OCI-LY3 (cell line): Measurements from ENCODE around the gene OSBPL6.

Experiments
- H2AFZ ChIP-seq: fragments of 200-600, 300-600 bp; shearing (Covaris generic); 2 replicates; pipeline ENCODE4 v1.6.0; 2014; ENCODE audit warnings: antibody characterized with exemption, low read depth, low read length
- H3K27ac ChIP-seq: fragments of 200-600, 300-600 bp; sonication (generic); 2 replicates; pipeline ENCODE4 v1.5.1; 2014; ENCODE audit warnings: mild to moderate bottlenecking, low read length, moderate library complexity, mixed read lengths
- H3K27me3 ChIP-seq: fragments of 200-600, 300-600 bp; sonication (generic); 2 replicates; pipeline ENCODE4 v1.6.1; 2014; ENCODE audit warnings: low read depth, low read length, mixed read lengths
- H3K36me3 ChIP-seq: fragments of 200-600, 300-600 bp; sonication (generic); replicated peaks from 2 replicates; pipeline ENCODE3; 2014; ENCODE audit warnings: low read depth, low read length, mixed read lengths
- H3K4me1 ChIP-seq: fragments of 300-600, 200-600 bp; sonication (generic); 2 replicates; pipeline ENCODE4 v1.6.1; 2014; ENCODE audit warnings: low read length, mixed read lengths
- H3K4me2 ChIP-seq: fragments of 200-600, 300-600 bp; sonication (generic); 2 replicates; pipeline ENCODE4 v1.6.1; 2014; ENCODE audit warnings: low read length, mixed read lengths
- H3K4me3 ChIP-seq: fragments of 300-600, 200-600 bp; sonication (generic); 2 replicates; pipeline ENCODE4 v1.5.1; 2014; ENCODE audit warnings: antibody characterized with exemption, mild to moderate bottlenecking, low read length, moderate library complexity
- H3K79me2 ChIP-seq: fragments of 300-600, 200-600 bp; shearing (Covaris generic); 2 replicates; pipeline ENCODE4 v1.6.1; 2014; ENCODE audit warnings: mild to moderate bottlenecking, low read length, mixed read lengths
- H3K9ac ChIP-seq: fragments of 300-600, 200-600 bp; shearing (Covaris generic); 2 replicates; pipeline ENCODE4 v1.6.0; 2014; ENCODE audit warnings: mild to moderate bottlenecking, low read length, moderate library complexity
- H3K9me3 ChIP-seq: fragments of 200-600, 300-600 bp; shearing (Covaris generic); 2 replicates; pipeline ENCODE4 v1.6.1; 2014; ENCODE audit warnings: low read length, mixed read lengths; ENCODE audit not compliant: insufficient read depth
- H4K20me1 ChIP-seq: fragments of 200-600, 300-600 bp; sonication (generic); 2 replicates; pipeline ENCODE4 v1.6.1; 2016; ENCODE audit warnings: low read length, mixed read lengths; ENCODE audit not compliant: insufficient read depth
- EZH2phosphoT487 ChIP-seq: fragments of 200-600 bp; shearing (Covaris generic); IDR thresholded peaks from 2 replicates; pipeline ENCODE4 v1.6.1; 2018; ENCODE audit warnings: antibody characterized with exemption, mixed run types, low read depth
- TF ChIP-seq, protein P1 (sequence below): fragments of 200-600, 300-600 bp; sonication (generic); IDR thresholded peaks from 2 replicates; pipeline ENCODE4 v1.5.1; 2014; ENCODE audit warnings: antibody characterized with exemption, low read length, low read depth

OSBPL6 gene

DNA sequence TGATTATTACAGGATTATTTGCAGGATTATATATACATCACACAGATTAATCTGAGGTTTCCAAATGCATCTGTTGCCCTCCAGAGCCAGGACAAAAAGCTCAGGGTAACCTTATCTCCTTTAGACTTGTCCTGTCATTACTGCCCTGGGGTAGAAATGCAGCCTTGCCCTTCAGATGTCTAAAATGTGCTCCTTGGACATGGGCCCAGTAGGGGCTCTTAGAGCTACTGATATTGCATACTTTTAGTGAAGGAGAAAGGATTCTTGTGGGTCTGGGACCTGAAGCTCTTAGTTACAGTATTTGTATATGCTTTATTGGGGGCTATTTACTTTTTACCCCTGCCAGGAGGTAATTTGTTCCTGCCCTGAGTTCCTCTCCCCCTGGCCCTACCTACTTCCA, 200.5 kb downstream of the OSBPL6 start:
- H3K4me1 ChIP-seq, result no peaks in the 10 kb centered on the region

DNA sequence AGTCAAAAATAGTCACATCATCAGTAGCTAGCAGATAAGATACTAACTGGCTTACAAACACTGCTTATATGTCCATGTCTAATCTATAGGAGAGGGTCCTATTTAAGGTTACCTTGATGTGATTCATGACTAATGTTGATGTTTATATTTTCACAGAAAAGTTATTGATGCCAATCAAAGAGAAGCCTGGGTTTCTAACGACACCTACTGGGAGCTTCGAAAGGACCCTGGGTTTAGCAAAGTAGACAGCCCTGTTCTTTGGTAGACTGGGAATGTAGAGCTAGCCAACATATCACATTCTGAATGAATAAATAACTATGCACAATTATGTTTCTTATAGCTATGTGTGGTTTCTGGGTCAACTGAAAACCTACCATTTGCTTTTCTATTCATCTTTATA, 201.0 kb downstream of the OSBPL6 start:
- Histone ChIP-seq H3K4me2 (no peak overlapping the region), H3K4me1 (no peaks in the 10 kb centered on the region), H2AFZ (no peak overlapping the region), H3K27me3 (no peaks in the 10 kb centered on the region), H3K9me3 (no peaks in the 10 kb centered on the region), H3K36me3 (no peaks in the 10 kb centered on the region), H3K9ac (no peak overlapping the region), H3K27ac (no peak overlapping the region), H4K20me1 (no peaks in the 10 kb centered on the region), H3K4me3 (no peak overlapping the region), H3K79me2 (no peaks in the 10 kb centered on the region)
- TF ChIP-seq EZH2phosphoT487, result no peak
- TF ChIP-seq, protein P1, sequence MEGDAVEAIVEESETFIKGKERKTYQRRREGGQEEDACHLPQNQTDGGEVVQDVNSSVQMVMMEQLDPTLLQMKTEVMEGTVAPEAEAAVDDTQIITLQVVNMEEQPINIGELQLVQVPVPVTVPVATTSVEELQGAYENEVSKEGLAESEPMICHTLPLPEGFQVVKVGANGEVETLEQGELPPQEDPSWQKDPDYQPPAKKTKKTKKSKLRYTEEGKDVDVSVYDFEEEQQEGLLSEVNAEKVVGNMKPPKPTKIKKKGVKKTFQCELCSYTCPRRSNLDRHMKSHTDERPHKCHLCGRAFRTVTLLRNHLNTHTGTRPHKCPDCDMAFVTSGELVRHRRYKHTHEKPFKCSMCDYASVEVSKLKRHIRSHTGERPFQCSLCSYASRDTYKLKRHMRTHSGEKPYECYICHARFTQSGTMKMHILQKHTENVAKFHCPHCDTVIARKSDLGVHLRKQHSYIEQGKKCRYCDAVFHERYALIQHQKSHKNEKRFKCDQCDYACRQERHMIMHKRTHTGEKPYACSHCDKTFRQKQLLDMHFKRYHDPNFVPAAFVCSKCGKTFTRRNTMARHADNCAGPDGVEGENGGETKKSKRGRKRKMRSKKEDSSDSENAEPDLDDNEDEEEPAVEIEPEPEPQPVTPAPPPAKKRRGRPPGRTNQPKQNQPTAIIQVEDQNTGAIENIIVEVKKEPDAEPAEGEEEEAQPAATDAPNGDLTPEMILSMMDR, result no peak

More for the DNA sequence above, 200.5 kb downstream of the OSBPL6 start:
- Histone ChIP-seq H2AFZ (no peak overlapping the region), H3K9ac (no peak overlapping the region), H3K27me3 (no peaks in the 10 kb centered on the region), H3K9me3 (no peaks in the 10 kb centered on the region), H3K4me3 (no peak overlapping the region), H3K27ac (no peak overlapping the region), H3K79me2 (no peaks in the 10 kb centered on the region), H3K4me2 (no peak overlapping the region), H4K20me1 (no peaks in the 10 kb centered on the region), H3K36me3 (no peaks in the 10 kb centered on the region)
- TF ChIP-seq, protein P1, result no peak
- TF ChIP-seq EZH2phosphoT487, result no peak

DNA sequence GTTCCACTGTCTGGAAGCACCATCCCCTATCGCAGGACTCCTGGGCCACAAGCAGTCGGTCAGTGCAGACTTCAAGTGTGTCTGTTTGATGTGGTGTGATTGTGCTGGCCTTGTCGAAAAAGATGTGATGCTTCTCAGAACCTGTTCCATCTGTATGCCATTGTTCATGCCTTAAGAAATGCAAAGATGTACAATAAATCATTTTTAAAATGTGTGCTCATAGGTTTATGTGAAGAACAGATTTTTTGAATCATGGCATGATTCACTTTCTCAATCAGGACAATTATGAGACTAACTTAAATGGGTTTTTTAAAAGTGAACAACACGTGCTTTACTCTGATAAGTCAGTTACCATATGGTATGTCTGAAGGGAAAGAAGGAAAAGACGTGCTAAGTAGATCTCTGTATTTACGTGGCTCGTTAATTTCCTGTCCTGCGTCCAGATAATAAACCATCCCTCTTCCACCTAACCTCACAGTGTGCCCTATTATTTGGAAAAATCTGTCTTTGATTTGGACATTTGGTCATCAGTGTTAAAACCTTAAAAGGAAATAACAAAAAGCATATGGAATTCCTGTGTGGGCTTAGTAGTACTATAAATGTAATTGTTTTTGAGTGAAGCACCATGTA, 201.7 kb downstream of the OSBPL6 start:
- Histone ChIP-seq H3K36me3 (no peaks in the 10 kb centered on the region), H3K4me2 (no peak overlapping the region), H2AFZ (no peak overlapping the region), H3K9ac (no peak overlapping the region), H3K9me3 (no peaks in the 10 kb centered on the region), H3K27ac (no peak overlapping the region), H3K79me2 (no peaks in the 10 kb centered on the region), H3K4me1 (no peaks in the 10 kb centered on the region), H4K20me1 (no peaks in the 10 kb centered on the region), H3K27me3 (no peaks in the 10 kb centered on the region), H3K4me3 (no peak overlapping the region)
- no peak for TF ChIP-seq EZH2phosphoT487
- TF ChIP-seq, protein P1, result no peak

DNA sequence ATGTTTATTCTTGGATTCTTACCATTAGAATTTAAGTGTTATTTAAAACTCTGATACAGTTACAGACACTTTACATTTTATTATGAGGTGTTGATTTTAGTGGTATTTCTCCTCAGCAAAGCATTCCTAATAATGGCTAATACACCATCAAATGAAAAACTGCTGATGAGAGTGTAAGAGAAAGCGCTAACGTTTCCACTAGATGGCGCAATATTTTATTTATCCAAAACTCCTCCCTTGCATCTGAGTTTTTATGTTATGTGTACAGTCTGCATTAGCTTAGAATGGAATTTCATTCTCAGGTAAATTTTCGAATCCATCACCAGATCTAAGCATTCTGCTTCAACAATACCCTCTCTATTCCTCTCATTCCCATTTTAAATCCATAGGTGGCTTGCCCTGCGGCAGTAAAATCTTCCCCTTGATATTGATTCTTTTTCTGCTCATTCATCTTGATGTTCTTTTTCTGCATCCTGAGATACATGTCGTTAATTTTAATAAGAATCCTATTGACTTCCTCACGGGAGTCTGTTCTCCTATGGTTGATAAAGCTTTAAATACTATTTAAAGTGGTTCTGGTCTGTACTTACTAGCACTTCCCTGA, 202.8 kb downstream of the OSBPL6 start:
- Histone ChIP-seq H3K9me3 (no peaks in the 10 kb centered on the region), H3K4me1 (no peaks in the 10 kb centered on the region), H2AFZ (no peak overlapping the region), H3K4me3 (no peak overlapping the region), H3K4me2 (no peak overlapping the region), H3K27me3 (no peaks in the 10 kb centered on the region; the same call in 1 of the 2 replicates), H3K36me3 (no peaks in the 10 kb centered on the region), H3K79me2 (no peaks in the 10 kb centered on the region), H3K9ac (no peak overlapping the region), H3K27ac (no peak overlapping the region), H4K20me1 (no peaks in the 10 kb centered on the region)
- TF ChIP-seq, protein P1, result peak; percentile 73
- no peak for TF ChIP-seq EZH2phosphoT487
